H1 (cell line): ENCODE results near the gene SCAF1. TPM values are rescaled to one million over a fixed set of nuclear protein-coding genes. Genes with fewer than 3 reads are reported as not detected.

Source experiments
- CTCF ChIA-PET: fragments of 300-600 bp; sonication (Branson Sonifier 250); formaldehyde crosslinking; loops from one replicate; lab custom pipeline; 2021; ENCODE audit not compliant: partially characterized antibody; lab: Charles Lee
- POLR2A ChIA-PET: fragments of 300-600 bp; sonication (Branson Sonifier 250); formaldehyde crosslinking; loops from one replicate; lab custom pipeline; 2021; ENCODE audit warnings: inconsistent platforms; ENCODE audit not compliant: partially characterized antibody; lab: Charles Lee
- DNase-seq, 2 experiments: peaks; one replicate each; pipeline versions ENCODE4 v3.0.0 to v3.0.0-alpha.2; 2010 to 2022; ENCODE audit warnings: low spot score in 2 of 2, low read depth in 1 of 2, mixed read lengths in 1 of 2
- FAIRE-seq: peaks from 2 replicates; lab custom pipeline; 2011; peaks lifted over from hg19 to GRCh38; lab: Jason Lieb, UNC
- H2AFZ ChIP-seq: 2 replicates; pipeline ENCODE4 v1.8.1; 2012; ENCODE audit warnings: low read length, inconsistent platforms
- H2AK5ac ChIP-seq: 2 replicates; pipeline ENCODE4 v1.6.1; 2013; ENCODE audit warnings: low read depth, low read length
- H2BK120ac ChIP-seq: replicated peaks from 2 replicates; pipeline ENCODE3; 2013; ENCODE audit warnings: low read depth, low read length, inconsistent platforms
- H2BK12ac ChIP-seq: 2 replicates; pipeline ENCODE4 v1.6.1; 2013; ENCODE audit warnings: low read depth, low read length
- H2BK15ac ChIP-seq: 2 replicates; pipeline ENCODE4 v1.6.1; 2013; ENCODE audit warnings: low read length
- H2BK20ac ChIP-seq: 2 replicates; pipeline ENCODE4 v1.6.1; 2013; ENCODE audit warnings: low read length
- H2BK5ac ChIP-seq: 2 replicates; pipeline ENCODE4 v1.6.1; 2013; ENCODE audit warnings: low read depth, low read length
- H3K14ac ChIP-seq: 2 replicates; pipeline ENCODE4 v1.6.1; 2013; ENCODE audit warnings: inconsistent platforms; ENCODE audit not compliant: insufficient read length
- H3K18ac ChIP-seq: 2 replicates; pipeline ENCODE4 v1.6.1; 2013; ENCODE audit warnings: low read length; ENCODE audit errors: extremely low read depth
- H3K23ac ChIP-seq: 2 replicates; pipeline ENCODE4 v1.6.1; 2013; ENCODE audit warnings: inconsistent platforms; ENCODE audit not compliant: insufficient read length
- H3K23me2 ChIP-seq: 2 replicates; pipeline ENCODE4 v1.6.1; 2013; ENCODE audit warnings: low read depth, low read length
- H3K27ac ChIP-seq: 2 replicates; pipeline ENCODE4 v1.6.1; 2011; ENCODE audit warnings: low read depth, low read length, inconsistent platforms
- H3K27me3 ChIP-seq, 4 experiments: replicated peaks in 1 of 4; 1 replicate in 1 of 4; 2 replicates in 3 of 4; pipeline versions ENCODE4 v1.6.1 to v1.8.1; 2011 to 2013; ENCODE audit warnings: low read length in 3 of 4, mild to moderate bottlenecking in 3 of 4, inconsistent platforms in 2 of 4, mixed read lengths in 2 of 4, moderate library complexity in 1 of 4; ENCODE audit not compliant: control insufficient read depth in 3 of 4, insufficient read depth in 3 of 4; ENCODE audit errors: extremely low read depth in 1 of 4
- H3K36me3 ChIP-seq, 4 experiments: 2 replicates each; pipeline versions ENCODE4 v1.6.1 to v1.8.1; 2011 to 2013; ENCODE audit warnings: mild to moderate bottlenecking in 4 of 4, low read length in 3 of 4, moderate library complexity in 2 of 4, control low read depth in 1 of 4, inconsistent platforms in 1 of 4; ENCODE audit not compliant: insufficient read depth in 4 of 4, control insufficient read depth in 2 of 4
- H3K4ac ChIP-seq: replicated peaks from 2 replicates; pipeline ENCODE3; 2013; ENCODE audit warnings: low read length, low read depth, mixed read lengths, inconsistent platforms; ENCODE audit not compliant: insufficient read length
- H3K4me1 ChIP-seq, 4 experiments: replicated peaks in 1 of 4; 1 replicate in 1 of 4; 2 replicates in 3 of 4; pipeline versions ENCODE4 v1.6.1 to v1.8.1; 2011 to 2013; ENCODE audit warnings: low read length in 3 of 4, inconsistent platforms in 2 of 4, mixed read lengths in 1 of 4; ENCODE audit not compliant: insufficient read depth in 4 of 4, control insufficient read depth in 3 of 4
- H3K4me2 ChIP-seq, 2 experiments: 2 replicates each; pipeline versions ENCODE4 v1.6.1 to v1.8.1; 2011 to 2013; ENCODE audit warnings: low read depth in 2 of 2, low read length in 2 of 2, control low read depth in 1 of 2, inconsistent platforms in 1 of 2, mild to moderate bottlenecking in 1 of 2; ENCODE audit not compliant: insufficient read depth in 1 of 2
- H3K4me3 ChIP-seq, 4 experiments: fragments of 200-600, 300-600 bp in 1 of 4; sonication (generic), shearing (Covaris generic), sonication (Bioruptor Twin) in 1 of 4; 2 replicates each; pipeline versions ENCODE4 v1.5.1 to v1.8.1; 2011 to 2016; ENCODE audit warnings: low read length in 4 of 4, low read depth in 3 of 4, control low read depth in 2 of 4, inconsistent platforms in 2 of 4, mild to moderate bottlenecking in 2 of 4, mixed read lengths in 1 of 4, moderate library complexity in 1 of 4; ENCODE audit not compliant: insufficient read depth in 2 of 4; ENCODE audit errors: extremely low read depth in 1 of 4
- H3K56ac ChIP-seq: replicated peaks from 2 replicates; pipeline ENCODE3; 2013; ENCODE audit warnings: low read depth, mild to moderate bottlenecking, mixed read lengths, low read length, inconsistent platforms; ENCODE audit not compliant: insufficient read length
- H3K79me1 ChIP-seq: 2 replicates; pipeline ENCODE4 v1.6.1; 2013; ENCODE audit warnings: low read depth, low read length, control low read depth
- H3K79me2 ChIP-seq, 2 experiments: 2 replicates each; pipeline versions ENCODE4 v1.6.1 to v1.8.1; 2012 to 2013; ENCODE audit warnings: low read length in 2 of 2, mild to moderate bottlenecking in 2 of 2, inconsistent platforms in 1 of 2; ENCODE audit not compliant: insufficient read depth in 2 of 2, control insufficient read depth in 1 of 2
- H3K9ac ChIP-seq, 4 experiments: replicated peaks in 1 of 4; 1 replicate in 1 of 4; 2 replicates in 3 of 4; pipeline versions ENCODE4 v1.6.1 to v1.8.1; 2011 to 2013; ENCODE audit warnings: low read depth in 3 of 4, low read length in 3 of 4, control low read depth in 2 of 4, mild to moderate bottlenecking in 2 of 4, moderate library complexity in 2 of 4, inconsistent platforms in 1 of 4; ENCODE audit errors: extremely low read depth in 1 of 4
- H3K9me3 ChIP-seq, 2 experiments: 2 replicates each; pipeline versions ENCODE4 v1.6.1 to v1.8.1; 2012 to 2013; ENCODE audit warnings: mild to moderate bottlenecking in 2 of 2, moderate library complexity in 2 of 2, control low read depth in 1 of 2, inconsistent platforms in 1 of 2, low read depth in 1 of 2, low read length in 1 of 2, mixed read lengths in 1 of 2; ENCODE audit not compliant: insufficient read depth in 2 of 2
- H4K20me1 ChIP-seq, 2 experiments: replicated peaks in 1 of 2; 2 replicates each; pipeline versions ENCODE3 to v1.8.1; 2011 to 2013; ENCODE audit warnings: inconsistent platforms in 2 of 2, low read length in 2 of 2, mild to moderate bottlenecking in 1 of 2; ENCODE audit not compliant: insufficient read depth in 2 of 2, control insufficient read depth in 1 of 2
- H4K5ac ChIP-seq: 2 replicates; pipeline ENCODE4 v1.6.1; 2013; ENCODE audit warnings: low read length, low read depth, mixed read lengths, inconsistent platforms; ENCODE audit not compliant: insufficient read length
- H4K8ac ChIP-seq: 2 replicates; pipeline ENCODE4 v1.8.0; 2013; ENCODE audit warnings: mild to moderate bottlenecking, moderate library complexity, low read length, inconsistent platforms; ENCODE audit not compliant: insufficient read depth; ENCODE audit errors: extremely low read depth
- H4K91ac ChIP-seq: replicated peaks from 2 replicates; pipeline ENCODE3; 2013; ENCODE audit warnings: low read length, mixed read lengths, inconsistent platforms; ENCODE audit not compliant: insufficient read length
- KDM5A ChIP-seq: fragments of 200-600 bp; IDR thresholded peaks from 2 replicates; pipeline ENCODE4 v1.7.1; 2012; ENCODE audit warnings: mild to moderate bottlenecking, low read length, inconsistent platforms, mixed read lengths
- RAD21 ChIP-seq, 2 experiments: IDR thresholded peaks in 1 of 2; conservative IDR thresholded peaks in 1 of 2; 2 replicates each; pipeline ENCODE4 v1.6.1; 2011; ENCODE audit warnings: low read depth in 2 of 2, low read length in 2 of 2, improper control_type of control experiment in 1 of 2, inconsistent platforms in 1 of 2, mild to moderate bottlenecking in 1 of 2, moderate library complexity in 1 of 2
- SIN3A ChIP-seq, 2 experiments: IDR thresholded peaks in 1 of 2; conservative IDR thresholded peaks in 1 of 2; 2 replicates each; pipeline ENCODE4 v1.6.1; 2011 to 2012; ENCODE audit warnings: low read length in 2 of 2, improper control_type of control experiment in 1 of 2, low read depth in 1 of 2, mild to moderate bottlenecking in 1 of 2
- SP2 ChIP-seq: IDR thresholded peaks from 2 replicates; pipeline ENCODE4 v1.6.1; 2012; ENCODE audit warnings: mild to moderate bottlenecking, low read length, inconsistent platforms
- SP4 ChIP-seq: IDR thresholded peaks from 2 replicates; pipeline ENCODE4 v1.6.1; 2012; ENCODE audit warnings: low read length, inconsistent platforms
- TAF1 ChIP-seq: IDR thresholded peaks from 2 replicates; pipeline ENCODE4 v1.6.1; 2011; ENCODE audit warnings: mild to moderate bottlenecking, low read depth, low read length
- WGBS, 2 experiments: shearing (Covaris generic) in 1 of 2; methylation state at CpG; one replicate each; pipeline versions ENCODE4 v1.1.6 to v1.1.7; 2013 to 2015; ENCODE audit warnings: low lambda C conversion rate in 2 of 2, mixed read lengths in 2 of 2, inconsistent platforms in 1 of 2, low coverage in 1 of 2, missing lambda C conversion rate in 1 of 2; ENCODE audit not compliant: insufficient replicate concordance in 2 of 2, insufficient coverage in 1 of 2, insufficient read length in 1 of 2; ENCODE audit errors: extremely low coverage in 1 of 2, missing lambda C conversion rate in 1 of 2; 5-methylcytosine and 5-hydroxymethylcytosine counted together
- polyA plus RNA-seq, 7 experiments: library from polyadenylated mRNA; depleted of rRNA in 3 of 7; stranded (reverse) in 5 of 7; unstranded in 2 of 7; fragments of >200 nt in 5 of 7; fragments of 200-250 nt in 2 of 7; gene quantifications; 1 replicate in 5 of 7; 2 replicates in 1 of 7; 4 replicates in 1 of 7; pipeline versions ENCODE4 v1.2.1 to v1.2.3, GENCODE V29; 2011 to 2013; ENCODE audit warnings: missing spikeins in 2 of 7, mixed read lengths in 2 of 7
- total RNA-seq: library from RNA; stranded (reverse); fragmentation: NEBNext Ultra II Directional; extraction: Animal tissue kit (Norgen Biotek cat#: 25700); gene quantifications from 2 replicates; pipeline ENCODE4 v1.2.1, GENCODE V29; 2021

SCAF1 gene
- total and polyA plus RNA-seq, 2 of the 8 experiments (the other 6 are each of a cell fraction or from before 2014, with no cell fraction given) = 9.7 to 81.7 TPM

DNA sequence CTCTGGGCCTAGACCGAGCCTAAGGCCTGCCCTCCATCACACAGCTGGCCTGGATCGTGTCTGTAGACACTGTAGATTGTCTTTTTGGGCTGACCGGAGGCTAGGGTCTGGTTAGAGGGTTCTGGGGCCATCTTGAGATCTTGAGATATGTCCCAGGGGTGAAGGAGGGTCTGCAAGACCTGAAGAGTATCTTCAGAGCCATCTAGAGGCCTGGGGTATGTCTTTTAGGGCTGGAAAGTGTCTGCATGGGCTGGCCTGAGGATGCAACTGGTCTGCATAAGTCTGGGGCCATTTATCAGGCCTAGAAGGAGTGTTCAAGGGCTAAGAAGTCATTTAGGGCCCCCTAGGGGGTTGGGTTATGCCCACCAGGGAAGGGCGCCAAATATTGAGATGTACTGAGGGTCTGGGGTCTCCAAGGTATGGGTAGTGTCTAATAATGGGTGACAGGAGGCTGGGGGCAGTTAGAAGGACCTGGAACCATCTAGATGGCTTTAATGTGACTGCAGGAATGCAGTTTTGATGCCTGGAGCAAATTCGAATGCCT lies 555 bp downstream of the SCAF1 start:
- H3K36me3 ChIP-seq = peaks cover 0 to 12% (median 9%) of the 10 kb centered on the region in 4 experiments; a peak in 5 of 8 replicates
- peak overlapping the region; percentile 93 for H2BK5ac ChIP-seq
- H4K8ac ChIP-seq = peak overlapping the region; percentile 81; the same call in 1 of the 2 replicates
- H2AK5ac ChIP-seq = peak overlapping the region; percentile 90; the same call in 1 of the 2 replicates
- peak overlapping the region; percentile 13 for H3K4ac ChIP-seq
- no peaks in the 10 kb centered on the region for H3K9me3 ChIP-seq
- H3K23me2 ChIP-seq = peaks cover 7% of the 10 kb centered on the region
- peak overlapping the region; percentile 91 for H3K27ac ChIP-seq
- H3K56ac ChIP-seq = peak overlapping the region; percentile 74
- H4K5ac ChIP-seq = peak overlapping the region; percentile 88
- peak overlapping the region; percentile 85 to 100 (median 97) for H3K4me3 ChIP-seq
- DNase-seq = no peak
- peaks cover 3 to 21% of the 10 kb centered on the region in 2 experiments for H4K20me1 ChIP-seq
- no peak for FAIRE-seq
- H3K23ac ChIP-seq = no peak overlapping the region
- peak overlapping the region; percentile 60 for H3K18ac ChIP-seq
- no peak overlapping the region for H2AFZ ChIP-seq
- H3K27me3 ChIP-seq = no peaks in the 10 kb centered on the region
- no peak overlapping the region for H2BK12ac ChIP-seq
- H2BK15ac ChIP-seq = no peak overlapping the region
- H3K4me1 ChIP-seq = peaks cover 2 to 15% (median 11%) of the 10 kb centered on the region in 4 experiments
- peaks cover 10 to 32% of the 10 kb centered on the region in 2 experiments for H3K79me2 ChIP-seq
- ChIA-PET POLR2A (interaction anchor here (0.6 to 50.7 kb wide), 9 partner anchors 17 to 213 kb away, joined by 3 to 840 read pairs (median 6); partner anchors contain the start of genes BCL2L12, IRF3, PRMT1 and PRR12), CTCF (interaction anchor here (1.3 to 2.9 kb wide), 7 partner anchors 15 to 588 kb away, joined by 3 to 14 read pairs (median 5); partner anchors contain the start of genes BCL2L12 and IRF3)
- TF ChIP-seq SP2 = no peak
- TF ChIP-seq TAF1 = 0 out of 2 replicates have a peak, but pooled peaks have one; percentile 1
- 0 out of 2 replicates have a peak, but pooled peaks have one; percentile 35 for TF ChIP-seq KDM5A
- TF ChIP-seq SP4 = no peak
- peak in 1 of 2 experiments; percentile 15; a peak in 1 of 4 replicates for TF ChIP-seq RAD21 (IDR thresholded peaks at IDR 0.05 in 1 of 2, conservative IDR thresholded peaks at IDR 0.05 in 1 of 2; ENCODE audit: low read depth in 2 of 2, low read length in 2 of 2)
- TF ChIP-seq SIN3A (conservative IDR thresholded peaks at IDR 0.05 in 1 of 2, IDR thresholded peaks at IDR 0.05 in 1 of 2; ENCODE audit: low read depth in 1 of 2, low read length in 2 of 2) = 0 out of 4 replicates have a peak, but pooled peaks have one; percentile 17 to 23
- H4K91ac ChIP-seq = no peak overlapping the region
- no peak overlapping the region for H3K14ac ChIP-seq
- H2BK20ac ChIP-seq = no peak overlapping the region
- peak overlapping the region; percentile 69 to 87 for H3K4me2 ChIP-seq
- no peak overlapping the region for H2BK120ac ChIP-seq
- H3K79me1 ChIP-seq = peaks cover 17% of the 10 kb centered on the region
- H3K9ac ChIP-seq = peak overlapping the region; percentile 90 to 99 (median 92)
- WGBS, 2 experiments = 17% methylated on average over 5 of the region's 5 CpGs; no CpG with 5 or more reads in 1 of the 2 experiments
